GM08714 (cell line): ENCODE data around the gene HHATL.

Experiments
- H3K4me3 ChIP-seq: fragments of 200-500 bp; sonication (Bioruptor generic); 2 replicates; pipeline ENCODE4 v1.5.1; 2014; ENCODE audit warnings: mild to moderate bottlenecking, low read length, inconsistent platforms
- ZNF274 ChIP-seq: IDR thresholded peaks from 2 replicates; pipeline ENCODE4 v1.6.1; 2012; ENCODE audit warnings: mild to moderate bottlenecking, low read depth, low read length

Gene HHATL, protein sequence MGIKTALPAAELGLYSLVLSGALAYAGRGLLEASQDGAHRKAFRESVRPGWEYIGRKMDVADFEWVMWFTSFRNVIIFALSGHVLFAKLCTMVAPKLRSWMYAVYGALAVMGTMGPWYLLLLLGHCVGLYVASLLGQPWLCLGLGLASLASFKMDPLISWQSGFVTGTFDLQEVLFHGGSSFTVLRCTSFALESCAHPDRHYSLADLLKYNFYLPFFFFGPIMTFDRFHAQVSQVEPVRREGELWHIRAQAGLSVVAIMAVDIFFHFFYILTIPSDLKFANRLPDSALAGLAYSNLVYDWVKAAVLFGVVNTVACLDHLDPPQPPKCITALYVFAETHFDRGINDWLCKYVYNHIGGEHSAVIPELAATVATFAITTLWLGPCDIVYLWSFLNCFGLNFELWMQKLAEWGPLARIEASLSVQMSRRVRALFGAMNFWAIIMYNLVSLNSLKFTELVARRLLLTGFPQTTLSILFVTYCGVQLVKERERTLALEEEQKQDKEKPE

GRCh38 chr3:42702066-42702951, at the start of gene HHATL:
TSS of gene HHATL (minus strand) at chr3:42702798. CDS start at chr3:42700826, 1,972 bp downstream.
- no peak within 1 kb of the TSS for H3K4me3 ChIP-seq
- no peak for TF ChIP-seq ZNF274

- no peak for TF ChIP-seq ZNF274
These were observed 49.0 kb upstream of the HHATL start for GRCh38 chr3:42751609-42752008.

DNA sequence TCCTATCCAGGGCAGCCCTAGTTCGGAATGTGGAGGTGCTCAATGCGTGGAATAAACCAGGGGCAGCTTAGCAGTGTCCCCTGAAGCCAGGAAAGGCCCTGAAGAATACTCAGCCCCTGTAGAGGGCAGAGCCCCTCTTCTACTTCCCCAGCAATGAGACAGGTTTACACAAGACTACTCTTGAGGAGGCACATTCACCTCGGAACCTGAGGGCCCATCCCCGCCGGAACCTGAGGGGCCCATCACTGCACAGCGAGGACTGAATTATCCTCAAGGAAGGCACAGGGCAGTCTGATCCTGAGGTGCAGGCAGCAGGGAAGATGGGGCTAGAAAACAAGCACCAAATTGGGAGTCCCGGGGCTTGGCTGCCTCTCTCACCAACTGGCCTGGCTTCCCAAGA, 48.2 kb upstream of the HHATL start:
- TF ChIP-seq ZNF274, result no peak
- H3K4me3 ChIP-seq, result no peak overlapping the region

More at GRCh38 chr3:42751609-42752008, 49.0 kb upstream of the HHATL start:
- H3K4me3 ChIP-seq, result no peak overlapping the region

GRCh38 chr3:42749753-42750231, 47.2 kb upstream of the HHATL start:
- H3K4me3 ChIP-seq, result no peak overlapping the region
- no peak for TF ChIP-seq ZNF274

DNA sequence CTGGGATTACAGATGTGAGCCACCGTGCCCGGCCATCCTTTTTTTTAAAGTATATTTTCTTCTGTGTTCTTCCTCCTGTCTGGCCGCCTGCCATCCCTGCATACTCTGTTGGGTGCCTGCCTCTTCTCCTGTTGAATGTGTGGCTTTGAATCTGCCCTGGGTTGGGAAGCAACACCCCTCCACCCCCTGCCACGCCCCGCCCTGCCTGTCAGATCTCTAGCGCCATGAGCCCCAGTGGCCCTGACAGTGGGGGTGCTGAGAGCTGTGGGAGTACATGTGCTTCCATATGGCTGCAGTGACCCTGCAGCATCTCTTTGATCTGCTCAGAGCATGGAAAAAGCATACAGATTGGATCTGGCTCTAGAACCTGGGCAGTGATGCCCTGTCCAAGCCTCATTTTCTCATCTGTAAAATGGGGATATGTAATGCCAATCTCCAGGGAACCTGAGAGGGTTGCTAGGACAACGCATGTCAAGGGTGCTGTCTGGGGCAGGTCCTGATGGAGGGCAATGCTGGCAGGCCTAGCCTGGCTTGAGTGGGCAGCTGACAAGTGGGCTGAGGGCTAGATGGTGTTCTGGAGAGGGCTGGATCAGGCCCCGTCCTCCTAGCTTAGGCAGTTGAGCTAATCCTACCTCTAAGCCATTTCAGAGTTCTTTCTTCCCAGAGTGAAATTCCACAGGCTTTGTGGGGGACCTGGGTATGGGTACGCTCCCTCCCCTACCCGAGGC, 46.6 kb upstream of the HHATL start:
- H3K4me3 ChIP-seq, result no peak overlapping the region
- TF ChIP-seq ZNF274, result no peak

GRCh38 chr3:42747581-42747980, 45.0 kb upstream of the HHATL start:
- no peak for TF ChIP-seq ZNF274
- no peak overlapping the region for H3K4me3 ChIP-seq

GRCh38 chr3:42746455-42747450, 44.2 kb upstream of the HHATL start:
- no peak for TF ChIP-seq ZNF274
- no peak overlapping the region for H3K4me3 ChIP-seq

DNA sequence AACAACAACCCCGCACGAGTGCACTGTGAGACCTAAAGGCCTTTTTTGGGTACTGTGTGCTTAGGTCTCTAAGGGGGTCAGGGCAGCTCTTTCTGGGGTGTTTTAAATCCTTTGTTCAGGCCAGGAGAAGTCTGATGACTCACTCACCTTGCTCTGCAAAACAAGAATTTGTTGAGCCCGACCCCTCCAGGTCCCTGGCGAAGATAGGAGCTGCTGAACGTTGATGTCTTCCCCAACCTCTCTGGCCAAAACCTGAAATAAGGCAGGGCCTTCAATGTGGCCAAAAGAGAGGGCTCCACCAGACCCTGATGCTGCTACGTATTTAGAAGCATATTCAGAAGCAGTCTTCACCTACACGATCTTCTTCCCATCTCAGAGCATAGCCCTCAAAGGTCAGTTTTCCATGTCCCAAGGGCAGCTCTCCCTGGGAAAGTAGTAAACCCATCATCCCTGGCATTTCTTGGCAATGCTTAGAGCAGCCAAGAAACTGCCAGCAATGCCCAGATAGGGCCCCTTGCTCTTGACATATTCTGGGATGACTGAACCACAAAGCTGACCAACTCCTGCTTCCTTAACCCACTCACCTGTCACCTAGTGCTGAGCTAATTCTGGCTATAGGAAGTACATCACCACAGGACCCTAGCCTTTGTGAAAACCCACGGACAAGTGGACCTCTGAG, 43.3 kb upstream of the HHATL start:
- no peak overlapping the region for H3K4me3 ChIP-seq
- no peak for TF ChIP-seq ZNF274

- TF ChIP-seq ZNF274, result no peak
- no peak overlapping the region for H3K4me3 ChIP-seq
These were observed 42.7 kb upstream of the HHATL start for GRCh38 chr3:42745291-42745745.

- no peak for TF ChIP-seq ZNF274
These were observed 40.8 kb upstream of the HHATL start for GRCh38 chr3:42743204-42743995.

GRCh38 chr3:42742688-42743087, 40.1 kb upstream of the HHATL start:
- H3K4me3 ChIP-seq, result no peak overlapping the region
- TF ChIP-seq ZNF274, result no peak

More at GRCh38 chr3:42743204-42743995, 40.8 kb upstream of the HHATL start:
- no peak overlapping the region for H3K4me3 ChIP-seq
